ENCODE measurements around the gene NLGN3. TPM values are rescaled to one million over a fixed set of nuclear protein-coding genes. Genes with fewer than 3 reads are reported as not detected.
"Not testable (repeated sequence)": the region's sequence is repeated elsewhere in the genome, so short reads cannot be mapped to it uniquely, and the experiment has no call there.

Gene NLGN3
- total RNA-seq, 2 experiments from 2014 or later = 0.77 to 0.78 TPM

DNA sequence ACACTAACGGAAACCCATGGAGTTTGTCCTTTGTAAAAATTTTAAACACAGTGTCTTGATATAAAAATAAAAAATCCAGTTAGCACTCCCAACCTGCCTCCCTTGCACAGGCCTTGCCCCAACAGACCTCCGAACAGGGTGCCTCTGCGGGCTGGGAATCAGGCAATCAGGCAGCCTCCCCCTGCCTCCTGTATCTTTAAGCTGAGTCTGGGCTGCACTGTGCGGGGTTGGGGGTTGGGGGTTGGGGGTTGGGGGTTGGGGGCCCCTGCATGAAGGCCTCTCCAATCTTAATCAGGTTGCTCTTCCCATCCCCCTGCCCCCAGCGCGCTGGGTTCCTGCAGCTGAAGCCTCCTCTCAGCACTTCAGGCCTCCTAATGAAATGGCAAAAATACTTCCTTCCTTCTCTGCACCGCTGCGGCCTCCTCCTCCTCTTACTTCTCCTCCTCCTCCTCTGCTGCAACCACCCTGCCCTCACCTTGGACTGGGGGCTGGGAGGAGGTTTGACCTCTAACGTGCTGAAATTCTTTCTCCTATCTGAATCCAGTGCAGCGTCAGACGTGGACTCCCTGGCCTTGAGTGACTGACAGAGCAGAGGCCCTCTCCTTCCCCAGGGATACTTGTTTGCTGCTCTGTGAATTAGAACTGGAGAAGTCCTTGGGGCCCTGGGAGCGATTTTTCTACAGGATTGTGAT is 26.6 kb downstream of the NLGN3 start:
- Mint-ChIP-seq H3K4me3 (no peak overlapping the region), H3K36me3 (ENCODE audit: low read depth) (peaks cover 12% of the 10 kb centered on the region), H3K27ac (no peak overlapping the region), H3K4me1 (peaks cover 9% of the 10 kb centered on the region), H3K27me3 (no peaks in the 10 kb centered on the region), H3K9me3 (ENCODE audit: low read depth) (no peaks in the 10 kb centered on the region)
- ATAC-seq = no peak
- DNase-seq = no peak
- ChIA-PET POLR2A (no interaction called here), CTCF (no interaction called here)
- intact Hi-C loops (cut with DNase I, micrococcal nuclease) = loop anchor here in 1 of 2 experiments (10.0 kb wide), 1 partner anchor 396 kb away; no protein-coding TSS in a partner anchor

- peaks cover 17% of the 10 kb centered on the region for H3K36me3 Mint-ChIP-seq (ENCODE audit: low read depth)
- H3K4me3 Mint-ChIP-seq = no peak overlapping the region
- ChIA-PET POLR2A (no interaction called here), CTCF (interaction anchor here (1.7 kb wide), 1 partner anchor 9 kb away, joined by 5 read pairs; no protein-coding TSS in a partner anchor)
- peaks cover 9% of the 10 kb centered on the region for H3K4me1 Mint-ChIP-seq
- peak overlapping the region; percentile 39 for H3K27ac Mint-ChIP-seq
- intact Hi-C loops (cut with DNase I, micrococcal nuclease) = loop anchor here in 1 of 2 experiments (10.0 kb wide), 1 partner anchor 399 kb away; no protein-coding TSS in a partner anchor
- ATAC-seq (no peak), DNase-seq (no peak)
- no peaks in the 10 kb centered on the region for H3K9me3 Mint-ChIP-seq (ENCODE audit: low read depth)
- no peaks in the 10 kb centered on the region for H3K27me3 Mint-ChIP-seq
Observed at GRCh38 chrX:71173440-71173839, 28.8 kb downstream of the NLGN3 start.

DNA sequence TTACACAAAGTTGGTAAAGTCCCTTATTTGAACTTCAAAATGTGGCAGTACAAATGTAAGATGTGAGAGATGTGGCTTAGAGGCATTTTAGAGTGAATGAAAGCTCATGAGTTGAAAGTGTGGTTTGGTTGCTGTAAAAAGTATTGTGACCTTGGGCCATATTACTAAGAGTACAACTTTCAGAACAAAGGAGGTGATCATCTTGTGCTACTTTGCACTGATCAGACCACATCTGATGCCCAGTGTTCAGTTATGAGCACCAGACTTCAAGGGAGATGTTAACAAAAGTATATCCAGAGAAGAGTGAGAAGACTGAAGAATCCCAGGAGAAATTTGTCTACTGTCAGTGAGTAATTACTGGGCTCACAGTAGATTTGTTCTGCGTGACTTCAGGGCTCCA is 30.2 kb downstream of the NLGN3 start:
- intact Hi-C loops (cut with DNase I, micrococcal nuclease) = loop anchor here in 1 of 2 experiments (10.0 kb wide), 1 partner anchor 400 kb away; no protein-coding TSS in a partner anchor
- Mint-ChIP-seq H3K9me3 (ENCODE audit: low read depth) (no peaks in the 10 kb centered on the region), H3K4me3 (no peak overlapping the region), H3K4me1 (peaks cover 9% of the 10 kb centered on the region), H3K36me3 (ENCODE audit: low read depth) (peaks cover 17% of the 10 kb centered on the region), H3K27ac (no peak overlapping the region), H3K27me3 (no peaks in the 10 kb centered on the region)
- ChIA-PET CTCF (no interaction called here), POLR2A (no interaction called here)
- DNase-seq (no peak), ATAC-seq (peak; percentile 42)

DNA sequence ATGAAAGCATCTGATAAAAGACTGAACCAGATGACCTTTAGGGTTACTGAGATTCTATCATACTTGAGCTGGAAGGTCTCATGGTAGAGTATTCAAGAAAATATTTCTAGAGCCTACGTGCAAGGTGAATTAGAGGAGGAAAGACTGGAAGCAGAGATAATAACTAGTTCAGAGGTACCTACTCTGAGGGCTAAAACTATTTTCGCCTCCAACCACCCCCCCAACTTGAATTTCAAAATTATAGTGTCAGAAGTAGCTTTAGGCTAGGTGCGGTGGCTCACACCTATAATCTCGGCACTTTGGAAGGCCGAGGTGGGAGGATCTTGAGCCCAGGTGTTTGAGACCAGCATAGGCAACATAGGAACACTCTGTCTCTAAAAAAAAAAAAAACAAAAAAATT is 30.9 kb downstream of the NLGN3 start:
- no peak overlapping the region for H3K27ac Mint-ChIP-seq
- H3K4me1 Mint-ChIP-seq = peaks cover 9% of the 10 kb centered on the region
- POLR2A ChIA-PET = no interaction called here
- no peaks in the 10 kb centered on the region for H3K9me3 Mint-ChIP-seq (ENCODE audit: low read depth)
- CTCF ChIA-PET = no interaction called here
- peaks cover 17% of the 10 kb centered on the region for H3K36me3 Mint-ChIP-seq (ENCODE audit: low read depth)
- ATAC-seq = no peak
- DNase-seq = no peak
- H3K4me3 Mint-ChIP-seq = no peak overlapping the region
- H3K27me3 Mint-ChIP-seq = no peaks in the 10 kb centered on the region
- intact Hi-C loops (cut with DNase I, micrococcal nuclease) = loop anchor here in 1 of 2 experiments (10.0 kb wide), 1 partner anchor 401 kb away; no protein-coding TSS in a partner anchor

DNA sequence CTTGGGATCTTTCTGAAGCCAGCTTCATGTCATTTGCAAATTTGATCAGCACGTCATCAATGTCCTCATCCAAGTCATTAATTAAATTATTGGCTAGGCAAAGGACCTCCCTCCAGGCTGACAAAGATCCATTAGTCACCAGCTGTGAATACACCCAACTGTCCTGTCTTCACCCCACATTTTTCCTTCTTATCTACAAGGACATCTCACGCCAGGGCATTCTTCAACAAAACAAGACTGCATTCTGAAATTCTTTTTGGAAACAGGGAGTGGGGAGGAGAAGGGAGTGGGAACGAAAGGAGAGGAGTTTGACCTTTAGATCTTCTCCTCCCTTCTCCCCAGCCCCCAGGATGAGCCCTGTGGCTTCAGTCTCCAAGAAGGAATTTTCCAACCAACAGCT is 32.7 kb downstream of the NLGN3 start:
- no peak for DNase-seq
- H3K9me3 Mint-ChIP-seq (ENCODE audit: low read depth) = no peaks in the 10 kb centered on the region
- H3K36me3 Mint-ChIP-seq (ENCODE audit: low read depth) = peaks cover 19% of the 10 kb centered on the region
- peaks cover 8% of the 10 kb centered on the region for H3K4me1 Mint-ChIP-seq
- CTCF ChIA-PET = interaction anchor here (1.2 to 3.6 kb wide), 3 partner anchors 13 to 207 kb away, joined by 3 to 14 read pairs (median 4); no protein-coding TSS in a partner anchor
- H3K4me3 Mint-ChIP-seq = no peak overlapping the region
- ATAC-seq = no peak
- POLR2A ChIA-PET = no interaction called here
- H3K27me3 Mint-ChIP-seq = no peaks in the 10 kb centered on the region
- H3K27ac Mint-ChIP-seq = no peak overlapping the region
- intact Hi-C loops (cut with DNase I, micrococcal nuclease) = loop anchor here in 1 of 2 experiments (10.0 kb wide), 1 partner anchor 403 kb away; no protein-coding TSS in a partner anchor

DNA sequence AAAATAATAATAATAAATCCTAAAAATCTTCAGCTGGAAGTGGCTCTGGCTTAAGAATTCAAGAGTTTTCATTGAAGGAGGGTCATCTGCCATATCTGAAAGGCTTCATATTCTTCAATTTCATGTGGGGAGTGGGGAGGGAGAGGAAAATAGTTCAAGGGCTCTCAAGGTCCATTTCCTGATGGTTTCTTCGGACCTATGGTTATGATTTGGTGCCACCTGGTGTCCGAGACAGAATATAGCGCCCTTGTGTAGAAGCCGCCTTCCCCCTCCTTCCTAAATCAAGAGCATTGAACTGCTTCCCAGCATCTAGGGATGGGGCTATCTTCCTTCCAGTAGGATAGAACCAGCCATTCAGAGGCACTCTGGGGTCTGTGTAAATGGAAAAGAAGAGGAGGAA is 34.3 kb downstream of the NLGN3 start:
- no peak for ATAC-seq
- intact Hi-C loops (cut with DNase I, micrococcal nuclease) = loop anchor here (1.0 to 10.0 kb wide), 5 partner anchors 81 to 404 kb away; no protein-coding TSS in a partner anchor
- Mint-ChIP-seq H3K4me1 (peaks cover 14% of the 10 kb centered on the region), H3K27me3 (no peaks in the 10 kb centered on the region), H3K9me3 (ENCODE audit: low read depth) (no peaks in the 10 kb centered on the region), H3K36me3 (ENCODE audit: low read depth) (peaks cover 17% of the 10 kb centered on the region), H3K4me3 (no peak overlapping the region), H3K27ac (no peak overlapping the region)
- ChIA-PET CTCF (interaction anchor here (0.6 to 3.6 kb wide), 5 partner anchors 19 to 209 kb away, joined by 3 to 14 read pairs (median 4); no protein-coding TSS in a partner anchor), POLR2A (no interaction called here)
- peak; percentile 52 for DNase-seq

GRCh38 chrX:71180579-71181265 is 36.1 kb downstream of the NLGN3 start:
- not testable (repeated sequence) for H3K9me3 Mint-ChIP-seq (ENCODE audit: low read depth); H3K4me1 Mint-ChIP-seq; ATAC-seq; DNase-seq; H3K27me3 Mint-ChIP-seq
- H3K27ac Mint-ChIP-seq = peak overlapping the region; percentile 42
- intact Hi-C loops (cut with DNase I, micrococcal nuclease) = loop anchor here (2.0 to 10.0 kb wide), 5 partner anchors 63 to 1048 kb away; partner anchors contain the start of genes IGBP1 (in 1 of the 2), MED12 (in 1 of the 2) and TAF1 (in 1 of the 2)
- ChIA-PET POLR2A (interaction anchor here (0.7 to 2.0 kb wide), 2 partner anchors 63 to 69 kb away, joined by 3 to 5 read pairs; partner anchors contain the start of gene IL2RG), CTCF (interaction anchor here (0.8 to 1.5 kb wide), 6 partner anchors 16 to 185 kb away, joined by 3 to 5 read pairs (median 4); partner anchors contain the start of gene TAF1)
- peaks cover 10% of the 10 kb centered on the region for H3K36me3 Mint-ChIP-seq (ENCODE audit: low read depth)
- H3K4me3 Mint-ChIP-seq = peak overlapping the region; percentile 86

DNA sequence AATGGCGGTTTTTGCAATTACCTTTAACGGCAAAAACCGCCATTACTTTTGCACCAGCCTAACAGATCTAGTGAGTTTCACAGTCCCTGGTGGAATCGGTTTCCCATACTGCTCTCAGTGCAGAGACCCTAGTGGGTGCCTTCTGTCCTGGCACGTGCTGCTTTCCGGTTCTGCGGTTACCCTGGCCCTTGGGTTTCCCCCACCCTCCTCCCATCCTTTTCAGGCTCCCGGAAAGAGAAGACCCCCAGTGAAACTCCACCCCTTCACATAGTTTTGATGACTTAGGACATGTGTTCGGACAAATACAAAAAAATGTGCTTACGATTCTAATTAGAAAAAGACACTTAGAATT is 36.9 kb downstream of the NLGN3 start:
- Mint-ChIP-seq H3K36me3 (ENCODE audit: low read depth) (peaks cover 10% of the 10 kb centered on the region), H3K4me1 (peaks cover 10% of the 10 kb centered on the region), H3K27me3 (no peaks in the 10 kb centered on the region), H3K27ac (peak overlapping the region; percentile 97), H3K9me3 (ENCODE audit: low read depth) (no peaks in the 10 kb centered on the region), H3K4me3 (peak overlapping the region; percentile 86)
- ChIA-PET CTCF (interaction anchor here (1.0 to 1.5 kb wide), 6 partner anchors 9 to 184 kb away, joined by 3 to 5 read pairs (median 3); partner anchors contain the start of genes NONO, TAF1 and ZMYM3), POLR2A (interaction anchor here (1.1 to 2.0 kb wide), 4 partner anchors 70 to 185 kb away, joined by 3 to 13 read pairs (median 8); partner anchors contain the start of genes IL2RG, NONO, SNX12 and TAF1)
- intact Hi-C loops (cut with DNase I, micrococcal nuclease) = loop anchor here (2.0 to 10.0 kb wide), 5 partner anchors 64 to 1049 kb away; partner anchors contain the start of genes IGBP1 (in 1 of the 2), MED12 (in 1 of the 2) and TAF1 (in 1 of the 2)
- peak; percentile 65 for DNase-seq
- ATAC-seq = peak; percentile 39

GRCh38 chrX:71181910-71182799 is 37.5 kb downstream of the NLGN3 start:
- DNase-seq (peak; percentile 89), ATAC-seq (peak; percentile 97)
- intact Hi-C loops (cut with DNase I, micrococcal nuclease) = loop anchor here (1.0 to 10.0 kb wide), 12 partner anchors 14 to 1050 kb away; partner anchors contain the start of genes MED12 (in 2 of the 2), NONO (in 2 of the 2), TAF1 (in 2 of the 2) and FOXO4 (in 1 of the 2)
- no peaks in the 10 kb centered on the region for H3K9me3 Mint-ChIP-seq (ENCODE audit: low read depth)
- H3K27me3 Mint-ChIP-seq = no peaks in the 10 kb centered on the region
- H3K4me1 Mint-ChIP-seq = peaks cover 13% of the 10 kb centered on the region
- peak overlapping the region; percentile 97 for H3K27ac Mint-ChIP-seq
- peaks cover 9% of the 10 kb centered on the region for H3K36me3 Mint-ChIP-seq (ENCODE audit: low read depth)
- peak overlapping the region; percentile 86 for H3K4me3 Mint-ChIP-seq
- POLR2A ChIA-PET = interaction anchor here (0.6 to 2.0 kb wide), 7 partner anchors 13 to 184 kb away, joined by 3 to 13 read pairs (median 4); partner anchors contain the start of genes IL2RG, NONO, SNX12 and TAF1
- CTCF ChIA-PET = interaction anchor here (0.9 to 1.5 kb wide), 8 partner anchors 9 to 1094 kb away, joined by 3 to 5 read pairs (median 3); partner anchors contain the start of genes NONO, TAF1 and ZMYM3

- Mint-ChIP-seq H3K27me3 (no peaks in the 10 kb centered on the region), H3K4me1 (peaks cover 13% of the 10 kb centered on the region), H3K9me3 (ENCODE audit: low read depth) (no peaks in the 10 kb centered on the region), H3K27ac (peak overlapping the region; percentile 97), H3K36me3 (ENCODE audit: low read depth) (peaks cover 6% of the 10 kb centered on the region), H3K4me3 (peak overlapping the region; percentile 86)
- DNase-seq (no peak), ATAC-seq (no peak)
- ChIA-PET CTCF (interaction anchor here (0.9 to 1.5 kb wide), 5 partner anchors 66 to 1093 kb away, joined by 3 to 4 read pairs (median 3); partner anchors contain the start of genes NONO, TAF1 and ZMYM3), POLR2A (interaction anchor here (0.6 to 1.9 kb wide), 5 partner anchors 99 to 184 kb away, joined by 3 to 13 read pairs (median 4); partner anchors contain the start of genes NONO, SNX12 and TAF1)
- intact Hi-C loops (cut with DNase I, micrococcal nuclease) = loop anchor here (1.0 to 10.0 kb wide), 11 partner anchors 13 to 1051 kb away; partner anchors contain the start of genes MED12 (in 2 of the 2), NONO (in 2 of the 2), TAF1 (in 2 of the 2) and FOXO4 (in 1 of the 2)
Observed at GRCh38 chrX:71182871-71183270, 38.2 kb downstream of the NLGN3 start.
